ENCODE results near the gene MRPS2. TPM values are rescaled to one million over a fixed set of nuclear protein-coding genes. Genes with fewer than 3 reads are reported as not detected.

MRPS2 gene
- total and polyA plus RNA-seq, 7 donors = 30.0 to 61.6 (median 37.7) TPM

DNA sequence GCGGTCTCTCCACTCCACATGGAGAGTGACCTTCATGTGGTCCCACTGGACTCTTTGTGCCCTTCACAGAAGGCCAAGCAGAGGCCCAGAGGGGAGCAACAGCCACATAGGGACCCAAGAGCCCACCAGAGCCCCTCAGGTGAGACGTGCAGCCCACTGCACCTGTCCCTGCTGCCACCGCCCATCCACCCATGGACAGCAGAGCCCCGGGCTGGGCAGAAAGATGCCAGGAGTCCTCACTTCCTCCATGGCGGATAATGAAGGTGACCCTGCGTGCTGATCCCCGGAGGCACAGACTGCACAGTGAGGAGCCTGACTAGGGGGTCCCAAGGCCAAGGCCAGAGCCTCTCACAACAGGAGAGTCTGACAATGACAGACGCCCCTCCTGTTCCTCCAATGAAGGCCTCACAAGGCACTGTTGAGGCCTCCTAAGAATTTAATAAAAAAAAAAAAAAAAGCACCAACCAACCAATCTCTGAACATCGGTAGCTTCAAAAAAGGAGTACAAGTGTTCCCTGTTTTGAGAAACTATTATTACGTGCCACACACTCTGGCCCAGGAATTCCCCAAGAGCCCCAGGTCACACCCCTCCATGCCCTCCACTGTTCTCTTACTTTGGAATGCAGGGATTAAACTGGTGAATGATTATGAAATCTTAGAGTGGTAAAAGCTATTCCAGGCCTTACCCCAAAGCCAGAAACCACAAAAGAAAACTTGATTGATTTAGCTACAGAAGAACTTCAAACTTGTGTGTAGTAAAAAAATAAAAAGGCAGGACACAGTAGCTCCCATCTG lies 23.7 kb upstream of the MRPS2 start:
- no peak overlapping the region for H3K27ac ChIP-seq
- TF ChIP-seq POLR2AphosphoS5 (IDR thresholded peaks at IDR 0.05) (no peak), EP300 (IDR thresholded peaks at IDR 0.05) (no peak), POLR2A (IDR thresholded peaks at IDR 0.05) (no peak), CTCF (IDR thresholded peaks at IDR 0.05) (no peak)
- intact Hi-C loops (cut with DNase I) = no loop called here
- peaks cover 0 to 20% (median 13%) of the 10 kb centered on the region in 4 donors for H3K4me1 ChIP-seq
- no peak overlapping the region for H3K4me3 ChIP-seq
- no peaks in the 10 kb centered on the region for H3K36me3 ChIP-seq
- no peak for DNase-seq
- H3K9me3 ChIP-seq = no peaks in the 10 kb centered on the region
- WGBS, 2 donors = 84 to 89% methylated on average over 10 of the region's 10 CpGs
- H3K27me3 ChIP-seq = no peaks in the 10 kb centered on the region

DNA sequence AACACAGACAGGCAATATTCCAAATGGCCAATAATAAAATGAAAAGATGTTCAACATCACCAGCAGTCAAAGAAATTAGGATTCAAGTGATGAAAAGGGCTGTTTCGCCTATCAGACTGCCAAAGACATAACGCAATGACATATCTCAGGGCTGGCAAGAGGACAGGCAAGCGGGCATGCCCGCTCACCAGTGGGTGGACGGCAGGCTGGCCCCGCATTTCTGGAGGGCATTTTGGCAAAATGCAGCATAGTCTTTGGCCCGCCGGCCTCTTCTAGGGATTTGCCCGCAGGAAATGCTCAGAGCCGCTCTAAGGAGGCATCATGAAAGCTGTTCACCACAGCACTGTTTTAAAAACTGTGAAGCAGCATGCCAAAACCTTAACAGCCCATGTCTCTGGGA lies 22.3 kb upstream of the MRPS2 start:
- Histone ChIP-seq H3K27me3 (no peaks in the 10 kb centered on the region), H3K27ac (peak overlapping the region in 2 of 4 donors; percentile 70 to 80), H3K9me3 (no peaks in the 10 kb centered on the region), H3K4me3 (no peak overlapping the region), H3K36me3 (no peaks in the 10 kb centered on the region), H3K4me1 (peaks cover 0 to 20% (median 13%) of the 10 kb centered on the region in 4 donors)
- no peak for TF ChIP-seq POLR2AphosphoS5 (IDR thresholded peaks at IDR 0.05)
- no peak for TF ChIP-seq EP300 (IDR thresholded peaks at IDR 0.05)
- no peak for TF ChIP-seq CTCF (IDR thresholded peaks at IDR 0.05)
- no peak for TF ChIP-seq POLR2A (IDR thresholded peaks at IDR 0.05)
- DNase-seq = no peak
- intact Hi-C loops (cut with DNase I) = no loop called here
- 84 to 91% methylated on average over 10 of the region's 10 CpGs for whole genome bisulfite sequencing, 2 donors

- Histone ChIP-seq H3K4me3 (peak overlapping the region; percentile 30 to 86 (median 76)), H3K36me3 (peaks cover 0 to 6% (median under 1%) of the 10 kb centered on the region in 4 donors), H3K27me3 (no peaks in the 10 kb centered on the region), H3K27ac (peak overlapping the region; percentile 70 to 80 (median 72)), H3K4me1 (peaks cover 0 to 20% (median 13%) of the 10 kb centered on the region in 4 donors), H3K9me3 (no peaks in the 10 kb centered on the region)
- intact Hi-C loops (cut with DNase I) = no loop called here
- TF ChIP-seq CTCF (IDR thresholded peaks at IDR 0.05) (no peak), POLR2AphosphoS5 (IDR thresholded peaks at IDR 0.05) (peak in 2 of 4 donors; percentile 43 to 47)
- 1 to 3% methylated on average over 64 of the region's 64 CpGs for WGBS, 2 donors
- DNase-seq = peak; percentile 73
Observed at GRCh38 chr9:135478829-135479468, 21.5 kb upstream of the MRPS2 start.

DNA sequence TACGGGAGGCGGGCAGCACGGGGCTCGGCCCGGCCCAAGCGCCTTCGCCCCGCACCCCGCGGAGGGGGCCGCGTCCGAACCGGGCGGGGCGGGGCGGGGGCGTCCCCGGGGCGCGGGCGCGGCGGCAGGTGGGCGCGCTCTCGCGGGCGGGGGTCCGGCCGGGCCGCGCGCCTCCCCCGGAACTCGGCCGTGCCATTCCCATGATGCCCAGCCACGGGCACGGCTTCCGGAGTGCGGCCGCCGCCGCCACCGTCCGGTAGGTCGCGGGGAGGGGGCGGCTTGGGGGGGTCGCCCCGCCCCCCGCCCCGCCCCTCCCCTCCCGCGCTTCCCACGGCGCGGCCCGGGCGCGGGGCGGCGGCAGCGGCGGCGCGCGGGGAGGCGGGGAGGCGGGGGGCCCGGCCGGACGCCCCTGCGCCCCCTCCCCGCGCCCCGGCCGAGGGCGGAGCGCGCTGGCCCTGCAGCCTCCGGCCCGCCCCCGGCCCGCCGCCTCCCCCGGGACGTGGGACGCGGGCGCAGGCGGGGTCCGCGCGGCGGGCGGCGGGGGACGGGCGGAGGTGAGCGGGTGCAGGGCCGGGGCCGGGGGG lies 20.9 kb upstream of the MRPS2 start, which contains the start of gene PPP1R26:
PPP1R26 (plus strand) TSS at position 314 of the 584 bp plus-strand sequence. CDS start 4,729 bp downstream, outside the sequence.
- Histone ChIP-seq H3K9me3 (no peaks in the 10 kb centered on the region), H3K4me1 (peaks cover 0 to 20% (median 13%) of the 10 kb centered on the region in 4 donors), H3K27me3 (no peaks in the 10 kb centered on the region), H3K27ac (peak within 1 kb of the TSS; percentile 70 to 80 (median 72)), H3K4me3 (peak within 1 kb of the TSS; percentile 54 to 86 (median 76)), H3K36me3 (peaks cover 0 to 12% (median 7%) of the 10 kb centered on the region in 4 donors)
- DNase-seq = no peak
- TF ChIP-seq POLR2AphosphoS5 (IDR thresholded peaks at IDR 0.05) = no peak
- TF ChIP-seq CTCF (IDR thresholded peaks at IDR 0.05) = no peak
- no peak for TF ChIP-seq POLR2A (IDR thresholded peaks at IDR 0.05)
- TF ChIP-seq EP300 (IDR thresholded peaks at IDR 0.05) = no peak
- WGBS, 2 donors = 1% methylated on average over 102 to 103 of the region's 103 CpGs
- intact Hi-C loops (cut with DNase I) = loop anchor here (2.0 kb wide), 1 partner anchor 19 kb away; a partner anchor contains a TSS

Measured in sigmoid colon (tissue), 7 donors.